GM23248 (cell line): Measurements from ENCODE around the gene DMKN.

ENCODE experiments used
- EZH2 ChIP-seq: fragments of 200-600 bp; sonication (generic); IDR thresholded peaks from 2 replicates; pipeline ENCODE4 v1.6.1; 2018; ENCODE audit warnings: antibody characterized with exemption, mild to moderate bottlenecking; ENCODE audit not compliant: insufficient read depth, poor library complexity, severe bottlenecking
- EZH2phosphoT487 ChIP-seq: fragments of 200-600 bp; sonication (generic); IDR thresholded peaks from 2 replicates; pipeline ENCODE4 v1.6.1; 2018; ENCODE audit warnings: antibody characterized with exemption, moderate library complexity, mild to moderate bottlenecking, low read depth; ENCODE audit not compliant: insufficient read depth

- TF ChIP-seq EZH2phosphoT487 (no peak), EZH2 (no peak)
These were observed 10.7 kb downstream of the DMKN start for GRCh38 chr19:35502751-35503150.
